H1 (cell line): Measurements from ENCODE around the gene CYP2W1. TPM values are rescaled to one million over a fixed set of nuclear protein-coding genes. Genes with fewer than 3 reads are reported as not detected.

Experiments
- CTCF ChIA-PET: fragments of 300-600 bp; sonication (Branson Sonifier 250); formaldehyde crosslinking; loops from one replicate; lab custom pipeline; 2021; ENCODE audit not compliant: partially characterized antibody; lab: Charles Lee
- POLR2A ChIA-PET: fragments of 300-600 bp; sonication (Branson Sonifier 250); formaldehyde crosslinking; loops from one replicate; lab custom pipeline; 2021; ENCODE audit warnings: inconsistent platforms; ENCODE audit not compliant: partially characterized antibody; lab: Charles Lee
- DNase-seq, 2 experiments: peaks; one replicate each; pipeline versions ENCODE4 v3.0.0 to v3.0.0-alpha.2; 2010 to 2022; ENCODE audit warnings: low spot score in 2 of 2, low read depth in 1 of 2, mixed read lengths in 1 of 2
- FAIRE-seq: peaks from 2 replicates; lab custom pipeline; 2011; peaks lifted over from hg19 to GRCh38; lab: Jason Lieb, UNC
- H2AFZ ChIP-seq: 2 replicates; pipeline ENCODE4 v1.8.1; 2012; ENCODE audit warnings: low read length, inconsistent platforms
- H2AK5ac ChIP-seq: 2 replicates; pipeline ENCODE4 v1.6.1; 2013; ENCODE audit warnings: low read depth, low read length
- H2BK120ac ChIP-seq: replicated peaks from 2 replicates; pipeline ENCODE3; 2013; ENCODE audit warnings: low read depth, low read length, inconsistent platforms
- H2BK12ac ChIP-seq: 2 replicates; pipeline ENCODE4 v1.6.1; 2013; ENCODE audit warnings: low read depth, low read length
- H2BK15ac ChIP-seq: 2 replicates; pipeline ENCODE4 v1.6.1; 2013; ENCODE audit warnings: low read length
- H2BK20ac ChIP-seq: 2 replicates; pipeline ENCODE4 v1.6.1; 2013; ENCODE audit warnings: low read length
- H2BK5ac ChIP-seq: 2 replicates; pipeline ENCODE4 v1.6.1; 2013; ENCODE audit warnings: low read depth, low read length
- H3K14ac ChIP-seq: 2 replicates; pipeline ENCODE4 v1.6.1; 2013; ENCODE audit warnings: inconsistent platforms; ENCODE audit not compliant: insufficient read length
- H3K18ac ChIP-seq: 2 replicates; pipeline ENCODE4 v1.6.1; 2013; ENCODE audit warnings: low read length; ENCODE audit errors: extremely low read depth
- H3K23ac ChIP-seq: 2 replicates; pipeline ENCODE4 v1.6.1; 2013; ENCODE audit warnings: inconsistent platforms; ENCODE audit not compliant: insufficient read length
- H3K23me2 ChIP-seq: 2 replicates; pipeline ENCODE4 v1.6.1; 2013; ENCODE audit warnings: low read depth, low read length
- H3K27ac ChIP-seq: 2 replicates; pipeline ENCODE4 v1.6.1; 2011; ENCODE audit warnings: low read depth, low read length, inconsistent platforms
- H3K27me3 ChIP-seq, 4 experiments: replicated peaks in 1 of 4; 1 replicate in 1 of 4; 2 replicates in 3 of 4; pipeline versions ENCODE4 v1.6.1 to v1.8.1; 2011 to 2013; ENCODE audit warnings: low read length in 3 of 4, mild to moderate bottlenecking in 3 of 4, inconsistent platforms in 2 of 4, mixed read lengths in 2 of 4, moderate library complexity in 1 of 4; ENCODE audit not compliant: control insufficient read depth in 3 of 4, insufficient read depth in 3 of 4; ENCODE audit errors: extremely low read depth in 1 of 4
- H3K36me3 ChIP-seq, 4 experiments: 2 replicates each; pipeline versions ENCODE4 v1.6.1 to v1.8.1; 2011 to 2013; ENCODE audit warnings: mild to moderate bottlenecking in 4 of 4, low read length in 3 of 4, moderate library complexity in 2 of 4, control low read depth in 1 of 4, inconsistent platforms in 1 of 4; ENCODE audit not compliant: insufficient read depth in 4 of 4, control insufficient read depth in 2 of 4
- H3K4ac ChIP-seq: replicated peaks from 2 replicates; pipeline ENCODE3; 2013; ENCODE audit warnings: low read length, low read depth, mixed read lengths, inconsistent platforms; ENCODE audit not compliant: insufficient read length
- H3K4me1 ChIP-seq, 4 experiments: replicated peaks in 1 of 4; 1 replicate in 1 of 4; 2 replicates in 3 of 4; pipeline versions ENCODE4 v1.6.1 to v1.8.1; 2011 to 2013; ENCODE audit warnings: low read length in 3 of 4, inconsistent platforms in 2 of 4, mixed read lengths in 1 of 4; ENCODE audit not compliant: insufficient read depth in 4 of 4, control insufficient read depth in 3 of 4
- H3K4me2 ChIP-seq, 2 experiments: 2 replicates each; pipeline versions ENCODE4 v1.6.1 to v1.8.1; 2011 to 2013; ENCODE audit warnings: low read depth in 2 of 2, low read length in 2 of 2, control low read depth in 1 of 2, inconsistent platforms in 1 of 2, mild to moderate bottlenecking in 1 of 2; ENCODE audit not compliant: insufficient read depth in 1 of 2
- H3K4me3 ChIP-seq, 4 experiments: fragments of 200-600, 300-600 bp in 1 of 4; sonication (generic), shearing (Covaris generic), sonication (Bioruptor Twin) in 1 of 4; 2 replicates each; pipeline versions ENCODE4 v1.5.1 to v1.8.1; 2011 to 2016; ENCODE audit warnings: low read length in 4 of 4, low read depth in 3 of 4, control low read depth in 2 of 4, inconsistent platforms in 2 of 4, mild to moderate bottlenecking in 2 of 4, mixed read lengths in 1 of 4, moderate library complexity in 1 of 4; ENCODE audit not compliant: insufficient read depth in 2 of 4; ENCODE audit errors: extremely low read depth in 1 of 4
- H3K56ac ChIP-seq: replicated peaks from 2 replicates; pipeline ENCODE3; 2013; ENCODE audit warnings: low read depth, mild to moderate bottlenecking, mixed read lengths, low read length, inconsistent platforms; ENCODE audit not compliant: insufficient read length
- H3K79me1 ChIP-seq: 2 replicates; pipeline ENCODE4 v1.6.1; 2013; ENCODE audit warnings: low read depth, low read length, control low read depth
- H3K79me2 ChIP-seq, 2 experiments: 2 replicates each; pipeline versions ENCODE4 v1.6.1 to v1.8.1; 2012 to 2013; ENCODE audit warnings: low read length in 2 of 2, mild to moderate bottlenecking in 2 of 2, inconsistent platforms in 1 of 2; ENCODE audit not compliant: insufficient read depth in 2 of 2, control insufficient read depth in 1 of 2
- H3K9ac ChIP-seq, 4 experiments: replicated peaks in 1 of 4; 1 replicate in 1 of 4; 2 replicates in 3 of 4; pipeline versions ENCODE4 v1.6.1 to v1.8.1; 2011 to 2013; ENCODE audit warnings: low read depth in 3 of 4, low read length in 3 of 4, control low read depth in 2 of 4, mild to moderate bottlenecking in 2 of 4, moderate library complexity in 2 of 4, inconsistent platforms in 1 of 4; ENCODE audit errors: extremely low read depth in 1 of 4
- H3K9me3 ChIP-seq, 2 experiments: 2 replicates each; pipeline versions ENCODE4 v1.6.1 to v1.8.1; 2012 to 2013; ENCODE audit warnings: mild to moderate bottlenecking in 2 of 2, moderate library complexity in 2 of 2, control low read depth in 1 of 2, inconsistent platforms in 1 of 2, low read depth in 1 of 2, low read length in 1 of 2, mixed read lengths in 1 of 2; ENCODE audit not compliant: insufficient read depth in 2 of 2
- H4K20me1 ChIP-seq, 2 experiments: replicated peaks in 1 of 2; 2 replicates each; pipeline versions ENCODE3 to v1.8.1; 2011 to 2013; ENCODE audit warnings: inconsistent platforms in 2 of 2, low read length in 2 of 2, mild to moderate bottlenecking in 1 of 2; ENCODE audit not compliant: insufficient read depth in 2 of 2, control insufficient read depth in 1 of 2
- H4K5ac ChIP-seq: 2 replicates; pipeline ENCODE4 v1.6.1; 2013; ENCODE audit warnings: low read length, low read depth, mixed read lengths, inconsistent platforms; ENCODE audit not compliant: insufficient read length
- H4K8ac ChIP-seq: 2 replicates; pipeline ENCODE4 v1.8.0; 2013; ENCODE audit warnings: mild to moderate bottlenecking, moderate library complexity, low read length, inconsistent platforms; ENCODE audit not compliant: insufficient read depth; ENCODE audit errors: extremely low read depth
- H4K91ac ChIP-seq: replicated peaks from 2 replicates; pipeline ENCODE3; 2013; ENCODE audit warnings: low read length, mixed read lengths, inconsistent platforms; ENCODE audit not compliant: insufficient read length
- BACH1 ChIP-seq: IDR thresholded peaks from 2 replicates; pipeline ENCODE4 v1.6.1; 2012; ENCODE audit warnings: low read length, improper control_type of control experiment
- CBX8 ChIP-seq: fragments of 300-800, 300-1000 bp; sonication (generic); IDR thresholded peaks from 2 replicates; pipeline ENCODE4 v1.7.1; 2016; ENCODE audit warnings: low read depth, low read length, borderline replicate concordance
- EGR1 ChIP-seq: IDR thresholded peaks from 2 replicates; pipeline ENCODE4 v1.6.1; 2011; ENCODE audit warnings: low read depth, low read length, borderline replicate concordance
- HDAC2 ChIP-seq, 2 experiments: fragments of 300-600 bp in 1 of 2; sonication (generic) in 1 of 2; IDR thresholded peaks; 2 replicates each; pipeline ENCODE4 v1.6.1; 2011 to 2012; ENCODE audit warnings: low read depth in 2 of 2, low read length in 2 of 2, mild to moderate bottlenecking in 2 of 2, moderate library complexity in 2 of 2, borderline replicate concordance in 1 of 2, inconsistent platforms in 1 of 2
- HDAC6 ChIP-seq: IDR thresholded peaks from one replicate; pipeline ENCODE4 v1.7.1; 2012; ENCODE audit warnings: low read depth, mild to moderate bottlenecking, inconsistent platforms, low read length, moderate library complexity
- KDM4A ChIP-seq: IDR thresholded peaks from one replicate; pipeline ENCODE4 v1.7.1; 2012; ENCODE audit warnings: low read depth, mild to moderate bottlenecking, moderate library complexity, low read length, inconsistent platforms; ENCODE audit not compliant: severe bottlenecking
- KDM5A ChIP-seq: fragments of 200-600 bp; IDR thresholded peaks from 2 replicates; pipeline ENCODE4 v1.7.1; 2012; ENCODE audit warnings: mild to moderate bottlenecking, low read length, inconsistent platforms, mixed read lengths
- NRF1 ChIP-seq: IDR thresholded peaks from 2 replicates; pipeline ENCODE4 v1.6.1; 2011; ENCODE audit warnings: mild to moderate bottlenecking, low read depth, low read length, improper control_type of control experiment
- SP1 ChIP-seq: IDR thresholded peaks from 2 replicates; pipeline ENCODE4 v1.6.1; 2011; ENCODE audit warnings: low read depth, low read length
- SP4 ChIP-seq: IDR thresholded peaks from 2 replicates; pipeline ENCODE4 v1.6.1; 2012; ENCODE audit warnings: low read length, inconsistent platforms
- WGBS, 2 experiments: shearing (Covaris generic) in 1 of 2; methylation state at CpG; one replicate each; pipeline versions ENCODE4 v1.1.6 to v1.1.7; 2013 to 2015; ENCODE audit warnings: low lambda C conversion rate in 2 of 2, mixed read lengths in 2 of 2, inconsistent platforms in 1 of 2, low coverage in 1 of 2, missing lambda C conversion rate in 1 of 2; ENCODE audit not compliant: insufficient replicate concordance in 2 of 2, insufficient coverage in 1 of 2, insufficient read length in 1 of 2; ENCODE audit errors: extremely low coverage in 1 of 2, missing lambda C conversion rate in 1 of 2; 5-methylcytosine and 5-hydroxymethylcytosine counted together
- polyA plus RNA-seq, 7 experiments: library from polyadenylated mRNA; depleted of rRNA in 3 of 7; stranded (reverse) in 5 of 7; unstranded in 2 of 7; fragments of >200 nt in 5 of 7; fragments of 200-250 nt in 2 of 7; gene quantifications; 1 replicate in 5 of 7; 2 replicates in 1 of 7; 4 replicates in 1 of 7; pipeline versions ENCODE4 v1.2.1 to v1.2.3, GENCODE V29; 2011 to 2013; ENCODE audit warnings: missing spikeins in 2 of 7, mixed read lengths in 2 of 7
- total RNA-seq: library from RNA; stranded (reverse); fragmentation: NEBNext Ultra II Directional; extraction: Animal tissue kit (Norgen Biotek cat#: 25700); gene quantifications from 2 replicates; pipeline ENCODE4 v1.2.1, GENCODE V29; 2021

The CYP2W1 gene
- total and polyA plus RNA-seq, 2 of the 8 experiments (the other 6 are each of a cell fraction or from before 2014, with no cell fraction given) = not detected

DNA sequence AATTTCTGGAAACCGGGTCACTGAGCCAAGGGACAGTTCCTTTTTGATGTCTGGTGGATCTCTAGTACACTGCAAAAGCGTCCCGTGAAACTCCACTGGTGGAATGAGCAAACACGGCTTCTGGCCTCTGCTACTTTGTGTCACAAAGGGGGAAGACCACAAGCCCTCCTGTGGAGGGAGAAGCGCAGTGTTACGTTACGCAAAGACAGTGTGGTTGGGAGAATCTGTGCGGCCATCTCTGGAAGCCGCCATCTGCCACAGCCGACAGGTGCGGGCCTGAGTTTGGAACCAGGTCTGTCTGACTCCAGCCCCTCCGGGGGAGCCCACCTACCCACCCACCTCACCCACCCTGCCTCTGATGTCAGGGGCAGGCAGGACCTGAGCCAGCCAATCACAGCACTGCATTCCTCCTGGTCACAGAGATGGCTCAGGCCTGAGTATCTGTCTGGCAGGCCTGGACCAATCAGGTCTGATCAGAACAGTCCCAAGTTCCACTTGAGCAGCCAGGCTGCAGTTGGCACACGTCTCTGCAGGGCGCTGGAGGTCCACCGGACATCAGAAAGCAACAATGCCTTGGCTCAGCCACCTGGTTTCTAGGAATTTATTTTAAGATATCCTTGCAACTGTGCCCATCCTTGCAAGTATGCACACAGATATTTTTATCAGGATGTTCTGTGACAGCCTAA is 3.0 kb upstream of the CYP2W1 start:
- POLR2A ChIA-PET = no interaction called here
- H3K9ac ChIP-seq = no peak overlapping the region

More for the DNA sequence above, 3.0 kb upstream of the CYP2W1 start:
- H3K79me2 ChIP-seq = peaks cover 0 to under 1% of the 10 kb centered on the region in 2 experiments; a peak in 2 of 4 replicates
- H3K14ac ChIP-seq = no peak overlapping the region
- CTCF ChIA-PET = interaction anchor here (3.6 to 3.9 kb wide), 2 partner anchors 12 to 13 kb away, joined by 30 to 32 read pairs; no protein-coding TSS in a partner anchor
- WGBS, 2 experiments = 70% methylated on average over 12 of the region's 15 CpGs; no CpG with 5 or more reads in 1 of the 2 experiments
- no peak overlapping the region; a peak in 1 of 4 replicates for H3K4me2 ChIP-seq
- H2BK12ac ChIP-seq = no peak overlapping the region
- no peak overlapping the region for H3K4ac ChIP-seq
- H3K23ac ChIP-seq = no peak overlapping the region
- no peak for FAIRE-seq
- no peak overlapping the region for H2BK5ac ChIP-seq
- DNase-seq = no peak
- no peak overlapping the region for H2AK5ac ChIP-seq
- H2BK120ac ChIP-seq = no peak overlapping the region
- no peak overlapping the region for H3K27ac ChIP-seq
- H3K9me3 ChIP-seq = no peaks in the 10 kb centered on the region
- no peak overlapping the region for H3K4me3 ChIP-seq
- peaks cover 0 to 6% (median 3%) of the 10 kb centered on the region in 4 experiments; a peak in 4 of 7 replicates for H3K4me1 ChIP-seq
- H4K91ac ChIP-seq = no peak overlapping the region
- no peak overlapping the region for H2BK20ac ChIP-seq
- peaks cover 3% of the 10 kb centered on the region; the same call in 1 of the 2 replicates for H3K23me2 ChIP-seq
- no peak for TF ChIP-seq KDM4A
- no peak for TF ChIP-seq BACH1
- no peak for TF ChIP-seq HDAC6
- no peak for TF ChIP-seq EGR1
- no peak for TF ChIP-seq NRF1
- no peak for TF ChIP-seq SP4
- no peak for TF ChIP-seq HDAC2 (IDR thresholded peaks at IDR 0.05; ENCODE audit: borderline replicate concordance in 1 of 2, low read depth in 2 of 2, low read length in 2 of 2)
- no peak for TF ChIP-seq KDM5A
- no peak for TF ChIP-seq CBX8
- TF ChIP-seq SP1 = no peak
- H3K27me3 ChIP-seq = no peaks in the 10 kb centered on the region
- no peaks in the 10 kb centered on the region for H3K36me3 ChIP-seq
- H4K5ac ChIP-seq = no peak overlapping the region
- no peak overlapping the region for H3K56ac ChIP-seq
- no peaks in the 10 kb centered on the region for H3K79me1 ChIP-seq
- peak overlapping the region; percentile 88 for H4K8ac ChIP-seq
- H3K18ac ChIP-seq = no peak overlapping the region
- no peak overlapping the region; the same call in 1 of the 2 replicates for H2AFZ ChIP-seq
- 0 out of 2 replicates have a peak overlapping the region, but pooled peaks have one; percentile 18 for H2BK15ac ChIP-seq
- no peaks in the 10 kb centered on the region for H4K20me1 ChIP-seq
